Neural crest cell (in vitro differentiated cells): ENCODE results near the gene NKAIN1. TPM values are rescaled to one million over a fixed set of nuclear protein-coding genes. Genes with fewer than 3 reads are reported as not detected.

Source experiments
- DNase-seq: peaks from one replicate; pipeline ENCODE4 v3.0.0; 2021; ENCODE audit warnings: low read depth, mixed read lengths, low spot score
- H3K27ac Mint-ChIP-seq: one replicate; pipeline ENCODE4 v1.8.0; 2021; ENCODE audit warnings: mild to moderate bottlenecking, mixed read lengths; ENCODE audit not compliant: unreplicated experiment
- H3K27me3 Mint-ChIP-seq: 2 replicates; pipeline ENCODE4 v1.8.0; 2021; ENCODE audit warnings: low read depth, mild to moderate bottlenecking, mixed read lengths
- H3K36me3 Mint-ChIP-seq: 2 replicates; pipeline ENCODE4 v1.8.0; 2021; ENCODE audit warnings: low read depth, mild to moderate bottlenecking, mixed read lengths
- H3K4me1 Mint-ChIP-seq: 2 replicates; pipeline ENCODE4 v1.8.0; 2021; ENCODE audit warnings: mixed read lengths
- H3K4me3 Mint-ChIP-seq: one replicate; pipeline ENCODE4 v1.8.0; 2021; ENCODE audit warnings: mild to moderate bottlenecking, mixed read lengths
- H3K9me3 Mint-ChIP-seq: 2 replicates; pipeline ENCODE4 v1.8.0; 2021; ENCODE audit warnings: mixed read lengths
- total RNA-seq: library from RNA; stranded (reverse); gene quantifications from 2 replicates; pipeline ENCODE4 v1.2.1, GENCODE V29; 2021
- TF ChIP-seq, protein P1 (sequence below): fragments of 200-600 bp; sonication (generic); conservative IDR thresholded peaks from 2 replicates; pipeline ENCODE4 v1.5.0; 2021; ENCODE audit warnings: antibody characterized with exemption, mild to moderate bottlenecking

NKAIN1 gene
- total RNA-seq, 1 donor from 2014 or later: 73.2 TPM

DNA sequence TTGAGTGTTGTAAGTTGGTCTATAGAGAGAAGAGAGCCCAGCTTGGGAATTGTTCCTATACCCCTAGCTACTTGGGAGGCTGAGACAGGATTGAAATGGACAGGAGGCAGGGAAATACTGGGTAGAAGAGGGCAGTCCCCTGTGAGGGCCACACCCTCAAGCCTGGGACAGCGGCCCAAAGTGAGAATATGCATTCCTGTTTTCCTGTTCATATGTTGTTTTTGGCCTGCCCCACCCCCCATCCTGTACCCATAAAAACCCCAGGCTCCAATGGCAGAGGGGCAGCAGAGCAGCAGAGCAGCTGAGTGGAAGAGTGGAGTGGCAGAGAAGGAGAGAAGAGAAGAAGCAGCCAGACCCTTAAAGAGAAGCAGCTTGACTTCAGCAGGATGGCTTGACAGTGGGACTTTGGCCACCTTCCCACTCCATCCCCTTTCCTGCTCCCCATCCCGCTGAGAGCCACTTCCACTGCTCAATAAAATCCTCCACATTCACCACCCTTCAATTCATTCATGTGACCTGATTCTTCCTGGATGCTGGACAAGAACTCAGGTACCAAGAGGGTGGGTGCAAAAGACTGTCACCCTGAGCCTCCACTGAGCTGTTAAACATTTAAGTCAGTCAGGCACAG, 103.6 kb downstream of the NKAIN1 start:
- TF ChIP-seq, protein P1, sequence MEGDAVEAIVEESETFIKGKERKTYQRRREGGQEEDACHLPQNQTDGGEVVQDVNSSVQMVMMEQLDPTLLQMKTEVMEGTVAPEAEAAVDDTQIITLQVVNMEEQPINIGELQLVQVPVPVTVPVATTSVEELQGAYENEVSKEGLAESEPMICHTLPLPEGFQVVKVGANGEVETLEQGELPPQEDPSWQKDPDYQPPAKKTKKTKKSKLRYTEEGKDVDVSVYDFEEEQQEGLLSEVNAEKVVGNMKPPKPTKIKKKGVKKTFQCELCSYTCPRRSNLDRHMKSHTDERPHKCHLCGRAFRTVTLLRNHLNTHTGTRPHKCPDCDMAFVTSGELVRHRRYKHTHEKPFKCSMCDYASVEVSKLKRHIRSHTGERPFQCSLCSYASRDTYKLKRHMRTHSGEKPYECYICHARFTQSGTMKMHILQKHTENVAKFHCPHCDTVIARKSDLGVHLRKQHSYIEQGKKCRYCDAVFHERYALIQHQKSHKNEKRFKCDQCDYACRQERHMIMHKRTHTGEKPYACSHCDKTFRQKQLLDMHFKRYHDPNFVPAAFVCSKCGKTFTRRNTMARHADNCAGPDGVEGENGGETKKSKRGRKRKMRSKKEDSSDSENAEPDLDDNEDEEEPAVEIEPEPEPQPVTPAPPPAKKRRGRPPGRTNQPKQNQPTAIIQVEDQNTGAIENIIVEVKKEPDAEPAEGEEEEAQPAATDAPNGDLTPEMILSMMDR: no peak
- no peaks in the 10 kb centered on the region for H3K4me1 Mint-ChIP-seq
- no peaks in the 10 kb centered on the region for H3K27me3 Mint-ChIP-seq
- no peak overlapping the region for H3K27ac Mint-ChIP-seq
- no peak overlapping the region for H3K4me3 Mint-ChIP-seq
- no peak for DNase-seq
- no peaks in the 10 kb centered on the region for H3K36me3 Mint-ChIP-seq
- no peaks in the 10 kb centered on the region for H3K9me3 Mint-ChIP-seq

DNA sequence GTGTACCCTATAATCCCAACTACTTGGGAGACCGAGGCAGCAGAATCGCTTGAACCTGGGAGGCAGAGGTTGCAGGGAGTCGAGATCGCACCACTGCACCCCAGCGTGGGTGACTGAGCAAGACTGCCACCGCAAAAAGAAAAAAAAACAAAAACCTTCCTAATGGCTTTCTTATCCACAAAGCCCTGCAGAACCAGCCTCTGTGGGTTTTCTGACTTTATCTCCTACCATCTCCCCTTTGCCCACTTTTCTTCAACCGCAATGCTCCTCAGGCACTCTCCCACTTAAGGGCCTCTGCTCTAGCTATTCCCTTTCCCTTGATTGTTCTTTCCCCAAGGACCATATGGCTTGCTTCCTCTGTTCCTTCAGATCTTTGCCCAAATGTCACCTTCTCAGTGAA, 106.3 kb downstream of the NKAIN1 start:
- H3K36me3 Mint-ChIP-seq: no peaks in the 10 kb centered on the region
- no peak overlapping the region for H3K27ac Mint-ChIP-seq

More for the DNA sequence above, 106.3 kb downstream of the NKAIN1 start:
- DNase-seq: no peak
- TF ChIP-seq, protein P1: no peak
- no peaks in the 10 kb centered on the region for H3K4me1 Mint-ChIP-seq
- no peak overlapping the region for H3K4me3 Mint-ChIP-seq
- no peaks in the 10 kb centered on the region for H3K9me3 Mint-ChIP-seq
- H3K27me3 Mint-ChIP-seq: no peaks in the 10 kb centered on the region

Other genes with a start within 250 kb of the NKAIN1 start
- 164 and 165 TPM in 2 replicates for gene PUM1, start 174.2 kb downstream of the NKAIN1 start, total RNA-seq
- 129 and 130 TPM in 2 replicates for gene SNRNP40, start 56.9 kb upstream of the NKAIN1 start, total RNA-seq
- 59.7 and 64.6 TPM in 2 replicates for gene ZCCHC17, start 57.1 kb upstream of the NKAIN1 start, total RNA-seq
- gene FABP3, start 133.2 kb upstream of the NKAIN1 start, total RNA-seq: 13.6 and 14.0 TPM in 2 replicates
- gene SERINC2, start 173.3 kb upstream of the NKAIN1 start, total RNA-seq: 20.4 and 21.4 TPM in 2 replicates